Measurements from ENCODE around the gene ADAMTSL2. TPM values are rescaled to one million over a fixed set of nuclear protein-coding genes. Genes with fewer than 3 reads are reported as not detected.

Gene ADAMTSL2
- total RNA-seq, 1 donor from 2014 or later = 1.3 TPM

GRCh38 chr9:133542002-133542401 lies 7.5 kb downstream of the ADAMTSL2 start:
- Mint-ChIP-seq H3K27me3 (ENCODE audit: unreplicated experiment) (peaks cover 6% of the 10 kb centered on the region), H3K4me1 (ENCODE audit: low read depth, unreplicated experiment) (peaks cover 9% of the 10 kb centered on the region), H3K27ac (ENCODE audit: unreplicated experiment) (no peak overlapping the region), H3K4me3 (ENCODE audit: unreplicated experiment) (no peak overlapping the region), H3K36me3 (ENCODE audit: unreplicated experiment) (no peaks in the 10 kb centered on the region), H3K9me3 (ENCODE audit: unreplicated experiment) (no peaks in the 10 kb centered on the region)
- TF ChIP-seq, protein P1, sequence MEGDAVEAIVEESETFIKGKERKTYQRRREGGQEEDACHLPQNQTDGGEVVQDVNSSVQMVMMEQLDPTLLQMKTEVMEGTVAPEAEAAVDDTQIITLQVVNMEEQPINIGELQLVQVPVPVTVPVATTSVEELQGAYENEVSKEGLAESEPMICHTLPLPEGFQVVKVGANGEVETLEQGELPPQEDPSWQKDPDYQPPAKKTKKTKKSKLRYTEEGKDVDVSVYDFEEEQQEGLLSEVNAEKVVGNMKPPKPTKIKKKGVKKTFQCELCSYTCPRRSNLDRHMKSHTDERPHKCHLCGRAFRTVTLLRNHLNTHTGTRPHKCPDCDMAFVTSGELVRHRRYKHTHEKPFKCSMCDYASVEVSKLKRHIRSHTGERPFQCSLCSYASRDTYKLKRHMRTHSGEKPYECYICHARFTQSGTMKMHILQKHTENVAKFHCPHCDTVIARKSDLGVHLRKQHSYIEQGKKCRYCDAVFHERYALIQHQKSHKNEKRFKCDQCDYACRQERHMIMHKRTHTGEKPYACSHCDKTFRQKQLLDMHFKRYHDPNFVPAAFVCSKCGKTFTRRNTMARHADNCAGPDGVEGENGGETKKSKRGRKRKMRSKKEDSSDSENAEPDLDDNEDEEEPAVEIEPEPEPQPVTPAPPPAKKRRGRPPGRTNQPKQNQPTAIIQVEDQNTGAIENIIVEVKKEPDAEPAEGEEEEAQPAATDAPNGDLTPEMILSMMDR (IDR thresholded peaks at IDR 0.05; ENCODE audit: partially characterized antibody, unreplicated experiment) = no peak
- DNase-seq = no peak

DNA sequence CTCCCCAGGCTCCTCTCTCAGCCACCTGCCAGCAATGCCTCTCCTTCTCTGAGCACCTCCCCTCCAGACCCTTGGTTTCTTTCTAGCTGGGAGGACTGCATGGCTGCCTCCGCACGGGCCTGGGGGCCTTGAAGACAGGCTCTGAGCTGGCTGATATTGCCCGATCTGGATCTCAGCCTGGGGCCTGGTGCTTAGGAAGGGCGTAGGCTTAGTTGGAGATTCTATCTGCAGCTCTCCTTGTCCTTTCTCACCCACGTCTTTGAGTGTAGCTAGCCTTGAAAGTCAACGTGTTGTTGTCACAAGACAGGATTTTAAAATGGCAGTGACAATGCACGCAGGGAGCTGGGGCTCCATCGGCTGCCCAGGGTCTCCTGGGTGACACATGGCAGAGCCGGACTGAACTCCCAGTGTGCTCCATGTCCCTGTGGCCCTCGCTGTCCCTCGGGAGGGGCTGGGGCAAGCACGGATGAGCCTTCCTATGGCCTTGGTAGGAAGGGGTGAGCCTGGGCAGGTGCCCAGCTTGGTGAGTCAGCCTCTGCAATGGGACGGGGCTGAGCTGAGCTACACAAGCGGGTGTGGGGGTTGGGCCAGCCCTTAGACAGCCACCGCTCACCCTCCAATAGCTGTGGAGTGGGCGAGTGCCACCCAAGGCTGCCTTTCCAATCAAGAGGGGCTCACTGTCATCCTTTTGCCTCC lies 9.4 kb downstream of the ADAMTSL2 start:
- Mint-ChIP-seq H3K4me3 (ENCODE audit: unreplicated experiment) (no peak overlapping the region), H3K9me3 (ENCODE audit: unreplicated experiment) (no peaks in the 10 kb centered on the region), H3K27me3 (ENCODE audit: unreplicated experiment) (peaks cover 8% of the 10 kb centered on the region), H3K27ac (ENCODE audit: unreplicated experiment) (no peak overlapping the region), H3K4me1 (ENCODE audit: low read depth, unreplicated experiment) (peaks cover 9% of the 10 kb centered on the region), H3K36me3 (ENCODE audit: unreplicated experiment) (no peaks in the 10 kb centered on the region)
- TF ChIP-seq, protein P1 (IDR thresholded peaks at IDR 0.05; ENCODE audit: partially characterized antibody, unreplicated experiment) = no peak
- DNase-seq = no peak

- Mint-ChIP-seq H3K4me1 (ENCODE audit: low read depth, unreplicated experiment) (no peaks in the 10 kb centered on the region), H3K36me3 (ENCODE audit: unreplicated experiment) (no peaks in the 10 kb centered on the region), H3K4me3 (ENCODE audit: unreplicated experiment) (no peak overlapping the region), H3K9me3 (ENCODE audit: unreplicated experiment) (no peaks in the 10 kb centered on the region), H3K27ac (ENCODE audit: unreplicated experiment) (no peak overlapping the region), H3K27me3 (ENCODE audit: unreplicated experiment) (peaks cover 5% of the 10 kb centered on the region)
- TF ChIP-seq, protein P1 (IDR thresholded peaks at IDR 0.05; ENCODE audit: partially characterized antibody, unreplicated experiment) = no peak
- no peak for DNase-seq
Measured at GRCh38 chr9:133545494-133546286, 11.2 kb downstream of the ADAMTSL2 start.

DNA sequence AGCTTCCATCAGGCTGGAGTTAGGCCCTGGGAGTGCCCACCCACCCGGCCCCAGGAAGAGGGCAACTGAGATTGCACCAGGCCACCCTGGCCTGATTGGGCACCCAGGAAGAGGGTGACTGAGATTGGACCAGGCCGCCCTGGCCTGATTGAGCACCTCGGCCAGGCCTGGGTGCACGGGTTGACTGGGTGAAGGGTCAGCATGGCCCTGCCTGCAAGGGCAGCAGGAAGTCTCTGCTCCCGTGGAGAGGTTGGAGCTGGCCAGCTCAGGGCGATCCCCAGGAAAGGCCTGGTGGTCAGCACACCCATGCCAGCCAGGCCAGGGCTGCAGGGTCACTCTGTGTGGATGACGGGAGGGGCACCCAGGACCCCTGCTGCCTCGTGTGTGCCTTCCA lies 11.8 kb downstream of the ADAMTSL2 start:
- Mint-ChIP-seq H3K36me3 (ENCODE audit: unreplicated experiment) (no peaks in the 10 kb centered on the region), H3K27ac (ENCODE audit: unreplicated experiment) (no peak overlapping the region), H3K9me3 (ENCODE audit: unreplicated experiment) (no peaks in the 10 kb centered on the region), H3K27me3 (ENCODE audit: unreplicated experiment) (peaks cover 8% of the 10 kb centered on the region), H3K4me1 (ENCODE audit: low read depth, unreplicated experiment) (no peaks in the 10 kb centered on the region), H3K4me3 (ENCODE audit: unreplicated experiment) (no peak overlapping the region)
- DNase-seq = no peak
- TF ChIP-seq, protein P1 (IDR thresholded peaks at IDR 0.05; ENCODE audit: partially characterized antibody, unreplicated experiment) = no peak

DNA sequence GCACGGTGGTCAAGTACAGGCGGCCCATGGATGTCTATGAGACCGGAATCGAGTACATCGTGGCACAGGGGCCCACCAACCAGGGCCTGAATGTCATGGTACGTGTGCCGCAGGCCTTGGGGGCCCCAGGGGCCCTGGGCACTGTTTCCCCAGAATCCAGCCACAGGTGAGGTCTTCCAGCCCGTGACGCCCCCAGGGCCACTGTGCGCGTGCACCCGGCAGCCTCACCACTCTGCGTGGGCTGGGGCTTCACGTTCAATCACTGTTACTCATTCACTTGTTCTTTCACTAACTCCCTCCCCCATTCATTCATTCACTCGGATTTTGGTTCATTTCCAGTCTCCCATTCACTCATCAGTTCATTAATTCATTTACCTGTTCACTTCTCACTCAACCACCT lies 12.6 kb downstream of the ADAMTSL2 start:
- peaks cover 8% of the 10 kb centered on the region for H3K27me3 Mint-ChIP-seq (ENCODE audit: unreplicated experiment)
- no peaks in the 10 kb centered on the region for H3K36me3 Mint-ChIP-seq (ENCODE audit: unreplicated experiment)
- no peaks in the 10 kb centered on the region for H3K9me3 Mint-ChIP-seq (ENCODE audit: unreplicated experiment)
- TF ChIP-seq, protein P1 (IDR thresholded peaks at IDR 0.05; ENCODE audit: partially characterized antibody, unreplicated experiment) = no peak
- DNase-seq = no peak
- H3K4me1 Mint-ChIP-seq (ENCODE audit: low read depth, unreplicated experiment) = no peaks in the 10 kb centered on the region
- H3K4me3 Mint-ChIP-seq (ENCODE audit: unreplicated experiment) = no peak overlapping the region
- no peak overlapping the region for H3K27ac Mint-ChIP-seq (ENCODE audit: unreplicated experiment)

Data from glutamatergic neuron (in vitro differentiated cells).